Neural cell (in vitro differentiated cells): ENCODE measurements around the gene KRT85.

ENCODE experiments used
- CTCF ChIP-seq: fragments of 450-650 bp; IDR thresholded peaks from 2 replicates; pipeline ENCODE4 v1.5.1; 2014; ENCODE audit warnings: antibody characterized with exemption, mild to moderate bottlenecking, moderate library complexity; ENCODE audit not compliant: poor library complexity, severe bottlenecking
- EP300 ChIP-seq: fragments of 450-650 bp; conservative IDR thresholded peaks from 2 replicates; pipeline ENCODE4 v1.6.1; 2014; ENCODE audit warnings: antibody characterized with exemption, mild to moderate bottlenecking, moderate library complexity; ENCODE audit not compliant: poor library complexity, severe bottlenecking
- EZH2 ChIP-seq: fragments of 200-600, 300-800 bp; shearing (Covaris generic), sonication (generic); IDR thresholded peaks from 2 replicates; pipeline ENCODE4 v1.6.1; 2014; ENCODE audit warnings: antibody characterized with exemption, low read length, borderline replicate concordance, mild to moderate bottlenecking; ENCODE audit not compliant: insufficient read depth, poor library complexity, severe bottlenecking
- REST ChIP-seq: IDR thresholded peaks from 2 replicates; pipeline ENCODE4 v1.6.1; 2012; ENCODE audit warnings: borderline replicate concordance
- TAF1 ChIP-seq: IDR thresholded peaks from 2 replicates; pipeline ENCODE4 v1.6.1; 2012; ENCODE audit warnings: low read depth

GRCh38 chr12:52379536-52379935 is 12.3 kb upstream of the KRT85 start:
- TF ChIP-seq CTCF (no peak), EP300 (no peak), REST (no peak), TAF1 (no peak), EZH2 (no peak)
